UCSD-AML1 (cell line): ENCODE data around the gene XRRA1.
A peak's percentile ranks its signal among the peaks of the same experiment; 100 is the strongest.
"Not testable (repeated sequence)": the region's sequence is repeated elsewhere in the genome, so short reads cannot be mapped to it uniquely, and the experiment has no call there.

Experiments
- DNase-seq: peaks from one replicate; lab custom pipeline; 2025; ENCODE audit not compliant: unreplicated experiment; lab: John Stamatoyannopoulos, UW

The XRRA1 gene

DNA sequence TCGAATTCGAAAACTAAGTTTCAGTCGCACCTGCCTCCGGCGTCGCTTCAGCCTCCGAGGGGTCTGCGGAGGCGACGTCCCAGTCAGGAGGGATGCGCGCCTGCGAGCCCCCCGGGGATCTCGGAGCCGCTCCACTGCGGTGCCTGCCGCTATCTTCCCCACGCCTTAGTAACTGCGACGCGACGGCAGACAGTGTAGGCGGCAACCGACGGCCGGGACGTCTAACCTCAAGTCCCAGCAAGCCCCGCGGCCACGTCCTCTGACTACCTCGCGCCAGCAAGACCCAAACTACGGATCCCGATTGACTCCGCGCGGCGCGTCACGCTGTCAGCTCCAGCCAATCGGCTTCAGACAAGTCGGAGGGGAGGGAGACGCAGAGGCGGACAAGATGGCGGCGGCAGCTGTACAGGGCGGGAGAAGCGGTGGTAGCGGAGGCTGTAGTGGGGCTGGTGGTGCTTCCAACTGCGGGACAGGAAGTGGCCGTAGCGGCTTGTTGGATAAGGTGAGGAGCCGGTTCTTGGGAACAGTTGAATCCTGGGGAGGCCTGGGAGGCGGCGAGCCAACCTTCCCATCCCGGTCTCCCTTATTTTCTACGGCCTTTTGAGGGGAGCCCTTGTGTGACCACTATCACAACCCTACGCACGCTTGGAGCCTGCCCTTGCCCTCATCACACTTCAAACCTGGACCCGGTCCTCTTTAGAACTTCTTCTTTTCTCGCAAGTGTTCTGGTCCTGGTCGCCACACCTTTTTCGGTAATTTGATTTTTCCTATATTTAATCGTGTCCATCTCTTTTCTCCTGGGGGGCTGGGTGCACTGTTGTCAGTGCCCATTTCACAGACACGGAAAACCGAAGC is at the start of gene XRRA1, which contains the start of gene SPCS2:
TSS of gene XRRA1 (minus strand) at position 194 of the 855 bp plus-strand sequence. CDS start 8,213 bp downstream, outside the sequence.
TSS of gene SPCS2 (plus strand) at position 369 of the 855 bp plus-strand sequence. CDS start at position 389, 20 bp downstream.
- DNase-seq: peak; percentile 98

DNA sequence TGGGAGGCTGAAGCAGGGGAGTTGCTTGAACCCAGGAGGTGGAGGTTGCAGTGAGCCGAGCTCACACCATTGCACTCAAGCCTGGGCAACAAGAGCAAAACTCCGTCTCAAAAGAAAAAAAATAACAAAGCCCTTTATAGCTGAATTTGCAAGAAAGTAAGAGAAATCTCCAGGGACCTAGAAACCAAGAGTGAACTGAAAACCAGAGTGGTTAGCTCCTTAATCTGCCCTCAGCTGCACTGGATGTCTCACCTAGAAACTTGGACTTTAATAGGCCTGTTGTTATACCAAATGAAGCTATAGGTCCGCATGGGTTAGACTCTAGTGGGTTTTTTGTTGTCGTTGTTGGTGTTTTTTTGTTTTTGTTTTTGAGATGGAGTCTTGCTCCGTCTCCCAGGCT is 44.0 kb upstream of the XRRA1 start:
- no peak for DNase-seq

DNA sequence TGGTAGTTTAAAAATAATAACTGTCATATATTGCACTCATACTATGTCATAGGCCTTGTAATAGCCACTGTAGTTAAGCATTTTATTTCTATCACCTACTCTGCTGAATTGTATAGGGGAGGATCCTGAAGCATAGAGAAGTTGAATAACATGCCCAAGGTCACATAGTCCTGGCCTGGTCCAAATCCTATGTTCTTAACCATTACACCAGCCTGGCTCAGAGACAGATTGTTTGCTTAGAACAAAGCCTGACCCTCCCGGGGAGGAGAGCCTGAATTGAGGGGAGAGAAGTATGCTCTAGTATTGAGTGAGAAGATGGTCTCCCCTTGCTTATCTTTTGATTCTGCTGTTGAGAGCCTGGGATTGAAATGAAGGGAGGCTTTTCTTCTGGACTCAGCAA is 42.0 kb upstream of the XRRA1 start:
- DNase-seq: no peak

- DNase-seq: not testable (repeated sequence)
Measured at GRCh38 chr11:74990150-74990549, 41.3 kb upstream of the XRRA1 start.

DNA sequence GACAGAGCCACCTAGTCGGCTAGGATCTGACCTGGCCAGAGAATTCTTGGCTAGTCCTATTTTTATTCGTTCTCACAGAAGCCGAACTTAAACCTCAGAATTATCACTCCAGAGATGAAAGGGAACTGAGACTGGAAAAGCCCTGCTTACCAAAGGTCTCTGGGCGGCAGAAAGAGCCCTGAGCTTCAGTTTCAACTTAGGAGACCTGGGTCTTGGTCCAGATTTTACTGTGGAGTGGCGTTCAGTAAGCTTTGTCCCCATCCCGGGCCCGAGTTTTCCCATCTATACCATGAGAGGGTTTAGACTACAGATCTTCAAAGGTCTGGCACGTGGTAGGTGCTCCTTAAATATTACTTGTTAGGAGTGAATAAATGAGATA is 40.4 kb upstream of the XRRA1 start:
- DNase-seq: no peak

- DNase-seq: peak; percentile 82
Measured at GRCh38 chr11:74988541-74989259, 39.8 kb upstream of the XRRA1 start, which contains the start of gene NEU3. Gene NEU3 (plus strand): TSS chr11:74988933. CDS start chr11:74989061, 128 bp downstream.

GRCh38 chr11:74984730-74985129 is 35.8 kb upstream of the XRRA1 start:
- no peak for DNase-seq

GRCh38 chr11:74984070-74984469 is 35.2 kb upstream of the XRRA1 start:
- no peak for DNase-seq

GRCh38 chr11:74981888-74982287 is 33.0 kb upstream of the XRRA1 start:
- no peak for DNase-seq

DNA sequence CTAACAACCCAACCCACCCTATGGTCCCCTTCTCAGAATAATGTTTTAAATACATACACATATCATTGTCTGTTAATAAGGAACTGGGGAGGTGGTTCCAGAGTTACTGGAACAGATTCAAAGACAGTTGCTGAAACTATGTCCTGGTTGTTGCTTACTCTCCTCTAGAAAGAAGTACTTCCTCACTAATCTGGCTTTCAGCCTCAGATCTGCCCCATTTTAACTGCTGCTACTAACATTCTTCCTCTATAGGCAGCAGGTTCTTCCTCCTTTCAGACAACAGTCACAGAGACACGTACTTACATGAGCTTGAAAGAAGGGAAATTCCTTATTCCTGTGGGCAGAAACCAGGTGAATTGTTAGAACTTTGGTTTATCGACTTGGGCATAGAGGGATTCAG is 31.7 kb upstream of the XRRA1 start:
- no peak for DNase-seq

GRCh38 chr11:74978041-74978440 is 29.1 kb upstream of the XRRA1 start:
- no peak for DNase-seq

DNA sequence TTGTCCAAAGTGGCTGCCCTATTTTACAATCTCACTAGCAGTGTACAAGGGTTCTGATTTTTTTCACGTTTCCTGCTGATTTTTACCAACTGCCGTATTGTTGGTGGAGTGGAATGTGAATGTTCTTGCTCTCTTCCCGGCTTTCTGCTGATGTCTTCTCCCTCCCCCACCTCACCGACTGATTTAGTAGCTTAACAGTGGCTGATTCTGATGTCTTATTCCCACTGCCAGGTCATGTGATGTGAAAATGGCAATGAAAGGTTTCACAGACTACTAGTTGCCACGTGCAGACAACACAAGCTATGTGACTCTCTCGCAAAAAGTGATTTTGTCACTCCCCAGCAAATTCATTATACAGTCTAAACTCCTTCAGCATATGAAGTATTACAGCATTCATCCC is 22.5 kb upstream of the XRRA1 start:
- no peak for DNase-seq

DNA sequence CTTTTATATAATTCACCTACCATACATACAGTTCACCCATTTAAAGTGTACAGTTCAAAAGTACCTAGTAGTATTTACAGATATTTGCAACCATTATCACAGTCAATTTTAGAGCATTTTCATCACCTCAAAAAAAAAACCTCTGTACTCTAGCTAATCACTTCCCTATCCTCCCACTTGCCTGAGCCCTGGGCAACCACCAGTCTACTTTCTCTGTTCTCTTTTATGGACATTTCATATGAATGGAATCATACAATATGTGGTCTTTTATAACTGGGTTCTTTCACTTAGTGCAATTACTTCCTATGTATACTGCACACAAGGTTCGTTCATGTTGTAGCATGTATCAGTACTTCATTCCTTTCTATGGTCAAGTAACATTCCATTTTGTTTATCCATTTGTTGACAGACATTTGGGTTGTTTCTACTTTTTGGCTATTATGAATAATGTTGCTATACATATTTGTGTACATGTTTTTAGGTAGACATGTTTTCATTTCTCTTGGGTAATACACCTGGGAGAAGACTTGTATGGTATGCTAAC is 22.0 kb upstream of the XRRA1 start:
- no peak for DNase-seq

DNA sequence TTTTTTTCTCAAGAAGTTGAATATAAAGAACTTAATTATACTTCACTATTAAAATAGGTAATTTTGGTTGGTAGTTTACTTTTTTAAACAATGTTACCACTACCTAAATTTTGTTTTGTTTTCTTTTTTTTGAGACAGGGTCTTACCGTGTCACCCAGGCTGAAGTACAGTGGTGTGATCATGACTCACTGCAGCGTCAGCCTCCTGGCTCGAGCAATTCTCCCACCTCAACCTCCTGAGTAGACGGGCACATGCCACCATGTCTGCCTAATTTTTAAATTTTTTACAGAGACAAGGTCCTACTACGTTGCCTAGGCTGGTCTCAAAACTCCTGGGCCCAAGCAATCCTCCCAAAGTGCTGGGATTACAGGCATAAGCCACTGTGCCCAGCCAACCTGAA is 17.8 kb upstream of the XRRA1 start:
- DNase-seq: no peak

DNA sequence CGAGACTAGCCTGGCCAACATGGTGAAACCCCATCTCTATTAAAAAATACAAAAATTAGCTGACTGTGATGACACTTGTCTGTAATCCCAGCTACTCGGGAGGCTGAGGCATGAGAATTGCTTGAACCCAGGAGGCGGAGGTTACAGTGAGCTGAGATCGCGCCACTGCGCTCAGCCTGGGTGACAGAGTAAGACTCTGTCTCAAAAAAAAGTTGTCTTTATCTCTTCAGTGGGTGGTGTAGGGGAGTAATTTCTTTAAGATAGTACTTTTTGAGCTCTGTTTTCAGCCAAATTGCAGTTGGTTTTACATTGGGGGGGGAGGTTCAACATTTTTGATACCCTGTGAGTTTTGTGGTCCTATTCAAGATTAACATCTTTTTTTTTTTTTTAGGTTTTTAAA is 11.2 kb upstream of the XRRA1 start:
- not testable (repeated sequence) for DNase-seq

- no peak for DNase-seq
Measured at GRCh38 chr11:74957937-74958629, 9.2 kb upstream of the XRRA1 start.

GRCh38 chr11:74956397-74957015 is 7.6 kb upstream of the XRRA1 start:
- no peak for DNase-seq

- DNase-seq: no peak
Measured at GRCh38 chr11:74954199-74954598, 5.3 kb upstream of the XRRA1 start.

DNA sequence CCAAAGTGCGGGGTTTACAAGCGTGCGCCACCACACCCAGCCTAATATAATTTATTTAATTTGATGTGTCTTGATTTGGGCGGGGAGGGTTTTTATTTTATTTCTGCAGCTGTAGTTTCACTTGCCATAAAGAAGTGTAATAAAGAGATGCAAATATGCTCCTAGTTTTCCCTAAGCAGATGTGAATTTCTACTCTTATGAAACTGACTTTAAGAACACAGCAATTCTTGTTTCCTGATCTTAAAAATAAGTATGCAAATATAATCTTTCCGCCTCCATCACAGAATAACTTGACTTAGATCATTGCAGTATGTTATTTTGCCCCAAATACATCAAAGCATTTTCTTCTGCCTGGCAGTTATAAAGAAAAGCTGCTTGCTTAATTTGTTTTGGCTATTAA is 4.6 kb upstream of the XRRA1 start:
- no peak for DNase-seq

DNA sequence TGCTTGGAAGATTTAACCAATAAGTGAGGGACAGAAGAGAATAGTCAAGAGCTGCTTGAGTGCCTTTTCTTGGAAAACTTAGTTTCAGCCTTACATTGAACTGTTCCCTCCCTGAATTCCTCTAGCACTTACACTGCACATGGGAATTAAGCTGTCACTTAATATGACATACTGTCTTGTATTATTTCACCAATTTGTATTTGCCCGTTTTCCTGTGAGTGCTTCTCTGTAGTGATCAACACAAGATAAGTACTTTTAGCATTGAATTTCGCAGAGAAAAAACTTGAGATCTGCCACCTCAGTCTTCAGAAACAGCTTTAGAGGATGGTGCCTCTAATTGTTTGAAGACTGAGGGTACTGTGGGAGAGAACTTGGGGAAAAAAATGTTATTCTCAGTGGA is 3.9 kb upstream of the XRRA1 start:
- DNase-seq: no peak

DNA sequence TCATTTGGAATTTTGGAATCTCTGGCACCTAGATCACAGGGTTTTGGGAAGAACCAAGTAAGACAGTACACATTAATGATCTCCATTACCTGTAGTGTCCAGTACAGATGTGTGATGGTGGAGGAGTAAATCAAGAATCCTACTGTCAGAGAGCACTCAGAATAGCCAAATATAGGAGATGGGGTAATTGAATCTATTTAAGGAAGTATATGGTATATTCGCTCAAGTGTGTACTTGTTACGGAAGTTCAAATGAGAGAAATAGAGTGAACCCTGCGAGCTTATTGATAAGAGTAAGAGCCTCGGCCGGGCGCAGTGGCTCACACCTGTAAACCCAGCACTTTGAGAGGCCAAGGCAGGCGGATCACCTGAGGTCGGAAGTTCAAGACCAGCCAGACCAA is 2.3 kb upstream of the XRRA1 start:
- DNase-seq: no peak
